GM23338 (cell line): ENCODE measurements around the gene TPK1. TPM values are rescaled to one million over a fixed set of nuclear protein-coding genes. Genes with fewer than 3 reads are reported as not detected.

Experiments
- ATAC-seq: fragments of 200-7000 bp; cut with Tn5 transposase; 3 replicates; pipeline ENCODE4 v1.9.1; 2020
- DNase-seq: peaks from one replicate; pipeline ENCODE4 v3.0.0-alpha.2; 2015; ENCODE audit warnings: low spot score
- H2AFZ ChIP-seq: fragments of 200-600 bp; sonication (generic); 2 replicates; pipeline ENCODE4 v1.8.0; 2016; ENCODE audit warnings: antibody characterized with exemption, mild to moderate bottlenecking, moderate library complexity
- H3F3A ChIP-seq: fragments of 200-600 bp; sonication (generic); replicated peaks from 2 replicates; pipeline ENCODE4 v1.8.0; 2017; ENCODE audit warnings: antibody characterized with exemption, mixed run types, low read depth
- H3K27ac ChIP-seq: fragments of 200-600 bp; sonication (generic); 2 replicates; pipeline ENCODE4 v1.6.1; 2016; ENCODE audit warnings: low read depth
- H3K27me3 ChIP-seq: fragments of 200-600 bp; sonication (generic); 2 replicates; pipeline ENCODE4 v1.8.0; 2016; ENCODE audit warnings: mild to moderate bottlenecking, mixed run types, moderate library complexity; ENCODE audit not compliant: insufficient read depth
- H3K36me3 ChIP-seq: fragments of 200-600 bp; sonication (generic); 2 replicates; pipeline ENCODE4 v1.8.0; 2016; ENCODE audit warnings: mild to moderate bottlenecking; ENCODE audit not compliant: insufficient read depth
- H3K4me1 ChIP-seq: fragments of 200-600 bp; sonication (generic); 2 replicates; pipeline ENCODE4 v1.8.0; 2016; ENCODE audit warnings: mild to moderate bottlenecking, moderate library complexity; ENCODE audit not compliant: insufficient read depth
- H3K4me2 ChIP-seq: fragments of 200-600 bp; sonication (generic); 2 replicates; pipeline ENCODE4 v1.7.1; 2017; ENCODE audit warnings: mixed run types
- H3K4me3 ChIP-seq: fragments of 200-600 bp; sonication (generic); 2 replicates; pipeline ENCODE4 v1.6.1; 2016; ENCODE audit warnings: mixed run types
- H3K79me2 ChIP-seq: fragments of 200-600 bp; sonication (generic); replicated peaks from 2 replicates; pipeline ENCODE4 v1.8.0; 2017; ENCODE audit warnings: mild to moderate bottlenecking; ENCODE audit not compliant: insufficient read depth
- H3K9me2 ChIP-seq: fragments of 200-600 bp; sonication (generic); 2 replicates; pipeline ENCODE4 v1.8.0; 2017; ENCODE audit not compliant: insufficient read depth
- H4K20me1 ChIP-seq: fragments of 200-600 bp; sonication (generic); replicated peaks from 2 replicates; pipeline ENCODE4 v1.8.0; 2017; ENCODE audit warnings: mild to moderate bottlenecking; ENCODE audit not compliant: insufficient read depth
- H3K27ac Mint-ChIP-seq: 2 replicates; pipeline ENCODE4 v1.8.0; 2020; ENCODE audit warnings: inconsistent platforms, mild to moderate bottlenecking, moderate library complexity, mixed read lengths
- H3K27me3 Mint-ChIP-seq: 3 replicates; pipeline ENCODE4 v1.8.0; 2022; ENCODE audit warnings: low read depth, mild to moderate bottlenecking, moderate library complexity, mixed read lengths, inconsistent platforms; ENCODE audit not compliant: insufficient read depth, poor library complexity
- H3K36me3 Mint-ChIP-seq: 3 replicates; pipeline ENCODE4 v1.8.0; 2021; ENCODE audit warnings: low read depth, mild to moderate bottlenecking, inconsistent platforms, moderate library complexity, mixed read lengths
- H3K4me1 Mint-ChIP-seq: 3 replicates; pipeline ENCODE4 v1.8.0; 2020; ENCODE audit warnings: mild to moderate bottlenecking, inconsistent platforms, mixed read lengths
- H3K4me3 Mint-ChIP-seq: 3 replicates; pipeline ENCODE4 v1.8.0; 2021; ENCODE audit warnings: moderate library complexity, mild to moderate bottlenecking, inconsistent platforms, mixed read lengths
- H3K9me3 Mint-ChIP-seq: 3 replicates; pipeline ENCODE4 v1.8.0; 2020; ENCODE audit warnings: moderate library complexity, mild to moderate bottlenecking, inconsistent platforms, mixed read lengths
- CTCF ChIP-seq, 2 experiments: fragments of 200-600 bp in 1 of 2; sonication (generic) in 1 of 2; conservative IDR thresholded peaks; 2 replicates each; pipeline versions ENCODE4 v1.5.1 to v1.6.1; 2016 to 2017; ENCODE audit warnings: antibody characterized with exemption in 2 of 2, low read depth in 2 of 2, mild to moderate bottlenecking in 2 of 2, moderate library complexity in 1 of 2
- JUNB ChIP-seq: IDR thresholded peaks from one replicate; pipeline ENCODE4 v1.6.1; 2016; ENCODE audit warnings: antibody characterized with exemption; ENCODE audit not compliant: unreplicated experiment
- polyA plus RNA-seq: library from polyadenylated mRNA; unstranded; fragments of >200 nt; fragmentation: Nextera tagmentation; extraction: Ambion mirVana; gene quantifications from 2 replicates; pipeline ENCODE4 v1.2.1, GENCODE V29; 2016
- total RNA-seq: library from RNA; depleted of rRNA; stranded (reverse); fragments of >200 nt; shearing (Covaris generic); gene quantifications from 2 replicates; pipeline ENCODE4 v1.2.3, GENCODE V29; 2014
- TF ChIP-seq, protein P1 (sequence below): fragments of 250-450 bp; sonication (Bioruptor Pico); IDR thresholded peaks from 2 replicates; pipeline ENCODE4 v1.5.0; 2020; ENCODE audit warnings: mild to moderate bottlenecking, moderate library complexity

Gene TPK1
- total and polyA plus RNA-seq, 2 experiments from 2014 or later: 2.6 to 2.9 TPM

DNA sequence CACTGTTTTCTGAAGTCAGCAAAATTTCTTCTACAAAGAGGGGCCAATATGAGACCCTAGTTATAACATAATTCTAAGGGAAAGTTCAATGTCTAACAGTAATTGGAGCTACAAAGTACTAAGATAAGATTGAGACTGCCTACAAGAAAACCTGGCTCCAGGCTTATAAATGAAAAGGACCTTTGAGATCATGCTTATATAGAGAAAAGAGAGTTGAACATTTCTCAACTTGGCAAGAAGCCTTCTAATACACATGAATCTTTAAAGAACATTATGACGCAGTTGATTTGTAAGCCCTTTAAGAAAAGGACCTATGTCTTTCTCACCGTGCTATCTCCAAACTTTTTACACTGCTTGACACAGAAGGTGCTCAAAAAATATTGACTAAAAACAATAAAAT lies 87.9 kb downstream of the TPK1 start (continued):
- TF ChIP-seq, protein P1, sequence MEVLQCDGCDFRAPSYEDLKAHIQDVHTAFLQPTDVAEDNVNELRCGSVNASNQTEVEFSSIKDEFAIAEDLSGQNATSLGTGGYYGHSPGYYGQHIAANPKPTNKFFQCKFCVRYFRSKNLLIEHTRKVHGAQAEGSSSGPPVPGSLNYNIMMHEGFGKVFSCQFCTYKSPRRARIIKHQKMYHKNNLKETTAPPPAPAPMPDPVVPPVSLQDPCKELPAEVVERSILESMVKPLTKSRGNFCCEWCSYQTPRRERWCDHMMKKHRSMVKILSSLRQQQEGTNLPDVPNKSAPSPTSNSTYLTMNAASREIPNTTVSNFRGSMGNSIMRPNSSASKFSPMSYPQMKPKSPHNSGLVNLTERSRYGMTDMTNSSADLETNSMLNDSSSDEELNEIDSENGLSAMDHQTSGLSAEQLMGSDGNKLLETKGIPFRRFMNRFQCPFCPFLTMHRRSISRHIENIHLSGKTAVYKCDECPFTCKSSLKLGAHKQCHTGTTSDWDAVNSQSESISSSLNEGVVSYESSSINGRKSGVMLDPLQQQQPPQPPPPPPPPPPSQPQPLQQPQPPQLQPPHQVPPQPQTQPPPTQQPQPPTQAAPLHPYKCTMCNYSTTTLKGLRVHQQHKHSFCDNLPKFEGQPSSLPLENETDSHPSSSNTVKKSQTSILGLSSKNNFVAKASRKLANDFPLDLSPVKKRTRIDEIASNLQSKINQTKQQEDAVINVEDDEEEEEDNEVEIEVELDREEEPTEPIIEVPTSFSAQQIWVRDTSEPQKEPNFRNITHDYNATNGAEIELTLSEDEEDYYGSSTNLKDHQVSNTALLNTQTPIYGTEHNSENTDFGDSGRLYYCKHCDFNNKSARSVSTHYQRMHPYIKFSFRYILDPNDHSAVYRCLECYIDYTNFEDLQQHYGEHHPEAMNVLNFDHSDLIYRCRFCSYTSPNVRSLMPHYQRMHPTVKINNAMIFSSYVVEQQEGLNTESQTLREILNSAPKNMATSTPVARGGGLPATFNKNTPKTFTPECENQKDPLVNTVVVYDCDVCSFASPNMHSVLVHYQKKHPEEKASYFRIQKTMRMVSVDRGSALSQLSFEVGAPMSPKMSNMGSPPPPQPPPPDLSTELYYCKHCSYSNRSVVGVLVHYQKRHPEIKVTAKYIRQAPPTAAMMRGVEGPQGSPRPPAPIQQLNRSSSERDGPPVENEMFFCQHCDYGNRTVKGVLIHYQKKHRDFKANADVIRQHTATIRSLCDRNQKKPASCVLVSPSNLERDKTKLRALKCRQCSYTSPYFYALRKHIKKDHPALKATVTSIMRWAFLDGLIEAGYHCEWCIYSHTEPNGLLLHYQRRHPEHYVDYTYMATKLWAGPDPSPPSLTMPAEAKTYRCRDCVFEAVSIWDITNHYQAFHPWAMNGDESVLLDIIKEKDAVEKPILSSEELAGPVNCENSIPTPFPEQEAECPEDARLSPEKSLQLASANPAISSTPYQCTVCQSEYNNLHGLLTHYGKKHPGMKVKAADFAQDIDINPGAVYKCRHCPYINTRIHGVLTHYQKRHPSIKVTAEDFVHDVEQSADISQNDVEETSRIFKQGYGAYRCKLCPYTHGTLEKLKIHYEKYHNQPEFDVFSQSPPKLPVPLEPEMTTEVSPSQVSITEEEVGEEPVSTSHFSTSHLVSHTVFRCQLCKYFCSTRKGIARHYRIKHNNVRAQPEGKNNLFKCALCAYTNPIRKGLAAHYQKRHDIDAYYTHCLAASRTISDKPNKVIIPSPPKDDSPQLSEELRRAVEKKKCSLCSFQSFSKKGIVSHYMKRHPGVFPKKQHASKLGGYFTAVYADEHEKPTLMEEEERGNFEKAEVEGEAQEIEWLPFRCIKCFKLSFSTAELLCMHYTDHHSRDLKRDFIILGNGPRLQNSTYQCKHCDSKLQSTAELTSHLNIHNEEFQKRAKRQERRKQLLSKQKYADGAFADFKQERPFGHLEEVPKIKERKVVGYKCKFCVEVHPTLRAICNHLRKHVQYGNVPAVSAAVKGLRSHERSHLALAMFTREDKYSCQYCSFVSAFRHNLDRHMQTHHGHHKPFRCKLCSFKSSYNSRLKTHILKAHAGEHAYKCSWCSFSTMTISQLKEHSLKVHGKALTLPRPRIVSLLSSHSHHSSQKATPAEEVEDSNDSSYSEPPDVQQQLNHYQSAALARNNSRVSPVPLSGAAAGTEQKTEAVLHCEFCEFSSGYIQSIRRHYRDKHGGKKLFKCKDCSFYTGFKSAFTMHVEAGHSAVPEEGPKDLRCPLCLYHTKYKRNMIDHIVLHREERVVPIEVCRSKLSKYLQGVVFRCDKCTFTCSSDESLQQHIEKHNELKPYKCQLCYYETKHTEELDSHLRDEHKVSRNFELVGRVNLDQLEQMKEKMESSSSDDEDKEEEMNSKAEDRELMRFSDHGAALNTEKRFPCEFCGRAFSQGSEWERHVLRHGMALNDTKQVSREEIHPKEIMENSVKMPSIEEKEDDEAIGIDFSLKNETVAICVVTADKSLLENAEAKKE (CRISPR knock-in tag): no peak
- TF ChIP-seq CTCF (conservative IDR thresholded peaks at IDR 0.05; ENCODE audit: low read depth in 2 of 2) (no peak), JUNB (no peak)

DNA sequence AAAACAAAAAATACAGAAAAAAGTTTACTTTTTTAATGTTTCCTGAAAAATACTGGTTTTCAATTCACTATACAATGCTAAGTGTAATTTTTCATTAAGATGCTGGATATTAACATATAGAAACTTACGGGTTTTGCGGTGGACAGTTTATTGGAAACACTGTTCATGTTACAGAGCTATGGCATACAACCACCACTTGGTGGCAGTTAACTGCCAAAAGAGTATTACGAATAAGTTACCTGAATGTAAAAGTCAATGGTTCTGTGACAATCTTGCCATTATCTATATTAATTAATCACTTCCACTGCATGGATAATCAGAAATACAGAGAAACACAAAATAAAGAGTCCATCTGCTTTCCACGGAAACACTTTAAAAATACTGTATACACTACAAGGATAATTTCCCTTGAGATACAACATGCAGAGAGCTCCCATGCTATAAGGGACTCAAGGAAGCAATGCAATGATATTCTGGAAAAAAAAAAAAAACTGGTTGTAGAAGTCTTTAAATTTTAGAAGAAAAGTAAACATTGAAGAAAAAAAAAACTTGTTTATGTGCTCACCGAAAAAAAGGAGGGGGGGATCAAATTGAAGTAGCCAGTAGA lies 97.0 kb downstream of the TPK1 start:
- no peaks in the 10 kb centered on the region for H3K79me2 ChIP-seq
- H3K27me3 ChIP-seq: no peaks in the 10 kb centered on the region
- H3F3A ChIP-seq: no peaks in the 10 kb centered on the region
- no peaks in the 10 kb centered on the region for H3K4me1 Mint-ChIP-seq
- H3K4me3 Mint-ChIP-seq: no peak overlapping the region
- H3K27me3 Mint-ChIP-seq: no peaks in the 10 kb centered on the region
- no peak for TF ChIP-seq JUNB
- peak; percentile 65 to 74 for TF ChIP-seq CTCF (conservative IDR thresholded peaks at IDR 0.05; ENCODE audit: low read depth in 2 of 2)
- DNase-seq (peak; percentile 45), ATAC-seq (peak; percentile 45; the same call in 2 of the 3 replicates)
- no peaks in the 10 kb centered on the region for H3K9me3 Mint-ChIP-seq
- H3K9me2 ChIP-seq: no peaks in the 10 kb centered on the region
- H3K27ac Mint-ChIP-seq: no peak overlapping the region
- H3K27ac ChIP-seq: no peak overlapping the region
- H3K4me3 ChIP-seq: no peak overlapping the region
- H3K4me2 ChIP-seq: no peak overlapping the region
- no peak overlapping the region for H2AFZ ChIP-seq
- no peaks in the 10 kb centered on the region for H3K4me1 ChIP-seq
- H3K36me3 ChIP-seq: no peaks in the 10 kb centered on the region
- H4K20me1 ChIP-seq: no peaks in the 10 kb centered on the region
- no peaks in the 10 kb centered on the region for H3K36me3 Mint-ChIP-seq
